ENCODE data around the gene PLOD3. TPM values are rescaled to one million over a fixed set of nuclear protein-coding genes. Genes with fewer than 3 reads are reported as not detected.

PLOD3 gene
- total RNA-seq, 5 donors from 2014 or later (not counting 1 experiment from before 2014, with no cell fraction given) = 27.7 to 74.2 (median 58.8) TPM

DNA sequence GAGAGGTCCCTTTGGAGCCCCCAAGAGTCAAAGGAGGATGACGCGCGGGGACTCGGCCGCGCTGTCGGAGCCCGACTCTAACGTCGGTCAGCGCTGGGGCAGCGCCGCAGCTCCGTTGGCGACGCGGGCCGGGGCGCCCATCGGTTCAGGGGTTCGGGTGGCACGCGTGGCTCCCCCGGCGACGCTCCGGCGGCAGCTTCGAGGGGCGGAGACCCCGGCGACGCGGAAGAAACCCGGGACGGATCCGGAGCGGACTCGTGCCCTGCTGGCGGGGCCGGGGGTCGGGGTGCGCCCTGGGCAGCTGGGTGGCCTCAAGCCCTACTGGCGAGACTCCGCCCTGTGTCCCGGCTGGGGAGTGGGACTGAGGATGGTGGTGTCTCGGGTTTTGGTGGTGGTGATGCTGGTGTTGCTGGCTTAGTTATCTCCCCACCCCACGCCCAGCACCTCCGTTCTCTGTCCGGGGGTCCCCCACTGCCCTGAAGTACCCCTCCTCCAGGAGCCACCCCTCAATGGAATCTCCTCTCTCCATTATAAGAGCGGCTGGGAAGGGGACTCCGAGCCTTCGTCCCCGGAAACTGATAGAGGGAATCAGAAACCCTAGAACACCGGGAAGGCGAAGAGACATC, 37.1 kb downstream of the PLOD3 start, which contains the start of gene NAT16:
Gene NAT16, minus strand, starts transcription at position 164 of the 626 bp plus-strand sequence. CDS start 5,486 bp downstream, outside the sequence.
- 5% methylated on average over 46 of the region's 56 CpGs for WGBS (ENCODE audit: insufficient coverage)
- POLR2A ChIA-PET = no interaction called here
- Mint-ChIP-seq H3K4me3 (peak within 1 kb of the TSS in 1 of 3 donors; percentile 63), H3K4me1 (peaks cover 8 to 16% (median 15%) of the 10 kb centered on the region in 3 donors), H3K36me3 (no peaks in the 10 kb centered on the region), H3K27me3 (peaks cover 60 to 61% of the 10 kb centered on the region in 2 donors), H3K9me3 (no peaks in the 10 kb centered on the region), H3K27ac (peak within 1 kb of the TSS in 1 of 2 donors; percentile 63)
- Histone ChIP-seq H3K4me1 (ENCODE audit: control insufficient read depth in 1 of 2, extremely low read depth in 1 of 2, insufficient read depth in 2 of 2, low read length in 2 of 2) (peaks cover 2 to 10% of the 10 kb centered on the region in 2 experiments), H3K36me3 (ENCODE audit: control insufficient read depth in 2 of 2, extremely low read depth in 1 of 2, insufficient read depth in 1 of 2, low read length in 1 of 2) (no peaks in the 10 kb centered on the region), H3K27me3 (replicated peaks in 1 of 2; ENCODE audit: control insufficient read depth in 2 of 2, extremely low read depth in 1 of 2, insufficient read depth in 2 of 2, low read length in 1 of 2) (peaks cover 4 to 78% of the 10 kb centered on the region in 2 experiments), H3K9me3 (no peaks in the 10 kb centered on the region), H3K4me3 (ENCODE audit: control insufficient read depth in 1 of 2, extremely low read depth in 1 of 2, low read length in 1 of 2) (no peak within 1 kb of the TSS), H3K27ac (ENCODE audit: low read length) (no peak within 1 kb of the TSS)
- DNase-seq = no peak
- peak in 2 of 4 experiments; percentile 16 to 24 for ATAC-seq (replicated peaks in 1 of 4)
- CTCF ChIA-PET = interaction anchor here in 1 of 2 donors (0.7 kb wide), 1 partner anchor 181 kb away, joined by 4 read pairs; no protein-coding TSS in a partner anchor

DNA sequence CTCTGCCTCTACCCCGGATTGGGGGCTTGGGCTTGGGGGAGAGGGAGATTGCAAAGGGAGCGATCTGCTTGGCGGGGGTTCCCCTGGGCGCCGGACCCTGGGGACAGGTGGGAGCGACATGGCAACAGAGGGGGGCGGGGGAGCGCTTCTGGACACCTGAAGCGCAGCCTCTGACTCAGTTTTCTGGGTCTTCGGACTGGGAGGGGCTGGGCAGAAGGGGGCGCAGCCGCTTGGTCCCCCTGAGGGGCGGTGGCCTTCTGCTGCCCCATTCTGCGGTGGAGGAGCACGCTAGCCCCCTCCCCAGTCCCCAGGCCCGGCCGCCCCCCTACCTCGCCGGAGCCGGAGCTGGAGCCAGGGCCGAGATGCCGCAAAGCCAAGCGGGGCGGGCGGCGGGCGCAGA, 37.7 kb downstream of the PLOD3 start:
- Histone ChIP-seq H3K9me3 (no peaks in the 10 kb centered on the region), H3K4me1 (ENCODE audit: control insufficient read depth in 1 of 2, extremely low read depth in 1 of 2, insufficient read depth in 2 of 2, low read length in 2 of 2) (peaks cover 2 to 10% of the 10 kb centered on the region in 2 experiments), H3K27me3 (replicated peaks in 1 of 2; ENCODE audit: control insufficient read depth in 2 of 2, extremely low read depth in 1 of 2, insufficient read depth in 2 of 2, low read length in 1 of 2) (peaks cover 0 to 81% of the 10 kb centered on the region in 2 experiments), H3K4me3 (ENCODE audit: control insufficient read depth in 1 of 2, extremely low read depth in 1 of 2, low read length in 1 of 2) (no peak overlapping the region), H3K27ac (ENCODE audit: low read length) (no peak overlapping the region), H3K36me3 (ENCODE audit: control insufficient read depth in 2 of 2, extremely low read depth in 1 of 2, insufficient read depth in 1 of 2, low read length in 1 of 2) (no peaks in the 10 kb centered on the region)
- H3K4me1 Mint-ChIP-seq = peaks cover 8 to 20% (median 18%) of the 10 kb centered on the region in 3 donors
- H3K27ac Mint-ChIP-seq = no peak overlapping the region
- H3K27me3 Mint-ChIP-seq = peaks cover 60 to 64% of the 10 kb centered on the region in 2 donors
- WGBS (ENCODE audit: insufficient coverage) = 6% methylated on average over 25 of the region's 27 CpGs
- ChIA-PET CTCF (interaction anchor here in 1 of 2 donors (0.7 kb wide), 1 partner anchor 182 kb away, joined by 4 read pairs; no protein-coding TSS in a partner anchor), POLR2A (no interaction called here)
- no peaks in the 10 kb centered on the region for H3K9me3 Mint-ChIP-seq
- H3K36me3 Mint-ChIP-seq = no peaks in the 10 kb centered on the region
- no peak for ATAC-seq (replicated peaks in 1 of 4)
- peak overlapping the region in 1 of 3 donors; percentile 63 for H3K4me3 Mint-ChIP-seq
- DNase-seq = no peak

DNA sequence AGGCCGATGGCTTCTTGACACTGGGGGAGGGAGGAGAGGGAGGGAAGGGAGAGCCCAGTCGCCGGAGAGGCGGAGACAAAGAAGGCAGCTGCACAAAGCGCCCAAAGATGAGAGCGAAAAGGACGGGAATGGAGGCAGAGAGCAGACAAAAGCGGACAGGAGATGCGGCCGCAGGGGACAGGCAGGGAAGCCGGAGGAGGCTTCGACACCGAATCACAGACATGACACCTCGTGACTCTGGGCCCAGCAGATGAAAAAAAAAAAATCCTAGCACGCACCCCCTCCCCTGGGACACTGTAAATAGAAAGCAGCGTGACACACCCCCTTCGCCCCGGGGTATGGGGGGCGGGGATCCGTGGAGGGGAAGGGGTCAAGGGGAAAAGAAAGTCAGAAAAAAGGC, 38.3 kb downstream of the PLOD3 start:
- no peaks in the 10 kb centered on the region for H3K36me3 Mint-ChIP-seq
- Histone ChIP-seq H3K4me3 (ENCODE audit: control insufficient read depth in 1 of 2, extremely low read depth in 1 of 2, low read length in 1 of 2) (no peak overlapping the region), H3K9me3 (no peaks in the 10 kb centered on the region), H3K4me1 (ENCODE audit: control insufficient read depth in 1 of 2, extremely low read depth in 1 of 2, insufficient read depth in 2 of 2, low read length in 2 of 2) (peaks cover 2 to 16% of the 10 kb centered on the region in 2 experiments), H3K27ac (ENCODE audit: low read length) (no peak overlapping the region), H3K36me3 (ENCODE audit: control insufficient read depth in 2 of 2, extremely low read depth in 1 of 2, insufficient read depth in 1 of 2, low read length in 1 of 2) (no peaks in the 10 kb centered on the region), H3K27me3 (replicated peaks in 1 of 2; ENCODE audit: control insufficient read depth in 2 of 2, extremely low read depth in 1 of 2, insufficient read depth in 2 of 2, low read length in 1 of 2) (peaks cover 0 to 83% of the 10 kb centered on the region in 2 experiments)
- POLR2A ChIA-PET = no interaction called here
- H3K4me3 Mint-ChIP-seq = peak overlapping the region in 1 of 3 donors; percentile 63
- ATAC-seq (replicated peaks in 1 of 4) (no peak), DNase-seq (no peak)
- H3K4me1 Mint-ChIP-seq = peaks cover 14 to 26% (median 24%) of the 10 kb centered on the region in 3 donors
- H3K27me3 Mint-ChIP-seq = peaks cover 63 to 68% of the 10 kb centered on the region in 2 donors
- H3K9me3 Mint-ChIP-seq = no peaks in the 10 kb centered on the region
- CTCF ChIA-PET = interaction anchor here in 1 of 2 donors (0.8 kb wide), 1 partner anchor 35 kb away, joined by 3 read pairs; no protein-coding TSS in a partner anchor
- no peak overlapping the region for H3K27ac Mint-ChIP-seq
- 4% methylated on average over 9 of the region's 20 CpGs for WGBS (ENCODE audit: insufficient coverage)

GRCh38 chr7:101177644-101178043, 39.7 kb downstream of the PLOD3 start:
- Histone ChIP-seq H3K9me3 (no peaks in the 10 kb centered on the region), H3K4me3 (ENCODE audit: control insufficient read depth in 1 of 2, extremely low read depth in 1 of 2, low read length in 1 of 2) (no peak overlapping the region), H3K4me1 (ENCODE audit: control insufficient read depth in 1 of 2, extremely low read depth in 1 of 2, insufficient read depth in 2 of 2, low read length in 2 of 2) (peaks cover 4 to 30% of the 10 kb centered on the region in 2 experiments), H3K27ac (ENCODE audit: low read length) (no peak overlapping the region), H3K36me3 (ENCODE audit: control insufficient read depth in 2 of 2, extremely low read depth in 1 of 2, insufficient read depth in 1 of 2, low read length in 1 of 2) (no peaks in the 10 kb centered on the region), H3K27me3 (replicated peaks in 1 of 2; ENCODE audit: control insufficient read depth in 2 of 2, extremely low read depth in 1 of 2, insufficient read depth in 2 of 2, low read length in 1 of 2) (peaks cover 0 to 91% of the 10 kb centered on the region in 2 experiments)
- CTCF ChIA-PET = no interaction called here
- WGBS (ENCODE audit: insufficient coverage) = 40% methylated on average over 1 of the region's 2 CpGs
- H3K4me1 Mint-ChIP-seq = peaks cover 26 to 37% (median 36%) of the 10 kb centered on the region in 3 donors
- POLR2A ChIA-PET = no interaction called here
- no peak overlapping the region for H3K4me3 Mint-ChIP-seq
- no peak overlapping the region for H3K27ac Mint-ChIP-seq
- H3K9me3 Mint-ChIP-seq = no peaks in the 10 kb centered on the region
- H3K27me3 Mint-ChIP-seq = peaks cover 69 to 76% of the 10 kb centered on the region in 2 donors
- H3K36me3 Mint-ChIP-seq = no peaks in the 10 kb centered on the region
- DNase-seq = no peak
- no peak for ATAC-seq (replicated peaks in 1 of 4)

- H3K27me3 Mint-ChIP-seq = peaks cover 68 to 77% of the 10 kb centered on the region in 2 donors
Observed at GRCh38 chr7:101175664-101176063, 41.7 kb downstream of the PLOD3 start.

GRCh38 chr7:101174322-101174854, 43.0 kb downstream of the PLOD3 start:
- Mint-ChIP-seq H3K9me3 (no peaks in the 10 kb centered on the region), H3K4me1 (peaks cover 49 to 58% (median 52%) of the 10 kb centered on the region in 3 donors), H3K27ac (no peak overlapping the region), H3K4me3 (peak overlapping the region in 2 of 3 donors; percentile 9 to 74), H3K36me3 (no peaks in the 10 kb centered on the region), H3K27me3 (peaks cover 70 to 85% of the 10 kb centered on the region in 2 donors)
- Histone ChIP-seq H3K4me3 (ENCODE audit: control insufficient read depth in 1 of 2, extremely low read depth in 1 of 2, low read length in 1 of 2) (no peak overlapping the region), H3K36me3 (ENCODE audit: control insufficient read depth in 2 of 2, extremely low read depth in 1 of 2, insufficient read depth in 1 of 2, low read length in 1 of 2) (no peaks in the 10 kb centered on the region), H3K27me3 (replicated peaks in 1 of 2; ENCODE audit: control insufficient read depth in 2 of 2, extremely low read depth in 1 of 2, insufficient read depth in 2 of 2, low read length in 1 of 2) (peaks cover 7 to 94% of the 10 kb centered on the region in 2 experiments), H3K9me3 (no peaks in the 10 kb centered on the region), H3K4me1 (ENCODE audit: control insufficient read depth in 1 of 2, extremely low read depth in 1 of 2, insufficient read depth in 2 of 2, low read length in 2 of 2) (peaks cover 24 to 59% of the 10 kb centered on the region in 2 experiments), H3K27ac (ENCODE audit: low read length) (no peak overlapping the region)
- ChIA-PET CTCF (interaction anchor here in 1 of 2 donors (0.6 to 1.6 kb wide), 5 partner anchors 9 to 70 kb away, joined by 3 to 17 read pairs (median 4); partner anchors contain the start of genes FIS1 and VGF), POLR2A (no interaction called here)
- DNase-seq (no peak), ATAC-seq (replicated peaks in 1 of 4) (no peak)
- 12% methylated on average over 26 of the region's 28 CpGs for WGBS (ENCODE audit: insufficient coverage)

More at GRCh38 chr7:101175664-101176063, 41.7 kb downstream of the PLOD3 start:
- Histone ChIP-seq H3K9me3 (no peaks in the 10 kb centered on the region), H3K36me3 (ENCODE audit: control insufficient read depth in 2 of 2, extremely low read depth in 1 of 2, insufficient read depth in 1 of 2, low read length in 1 of 2) (no peaks in the 10 kb centered on the region), H3K27ac (ENCODE audit: low read length) (no peak overlapping the region), H3K4me1 (ENCODE audit: control insufficient read depth in 1 of 2, extremely low read depth in 1 of 2, insufficient read depth in 2 of 2, low read length in 2 of 2) (peaks cover 20 to 50% of the 10 kb centered on the region in 2 experiments), H3K4me3 (ENCODE audit: control insufficient read depth in 1 of 2, extremely low read depth in 1 of 2, low read length in 1 of 2) (no peak overlapping the region), H3K27me3 (replicated peaks in 1 of 2; ENCODE audit: control insufficient read depth in 2 of 2, extremely low read depth in 1 of 2, insufficient read depth in 2 of 2, low read length in 1 of 2) (peaks cover 1 to 93% of the 10 kb centered on the region in 2 experiments)
- Mint-ChIP-seq H3K4me1 (peaks cover 39 to 51% (median 44%) of the 10 kb centered on the region in 3 donors), H3K36me3 (no peaks in the 10 kb centered on the region), H3K27ac (no peak overlapping the region), H3K4me3 (peak overlapping the region in 1 of 3 donors; percentile 45), H3K9me3 (no peaks in the 10 kb centered on the region)
- no CpG with 5 or more reads among the region's 3 CpGs for WGBS (ENCODE audit: insufficient coverage)
- ChIA-PET CTCF (interaction anchor here in 1 of 2 donors (0.7 kb wide), 1 partner anchor 17 kb away, joined by 3 read pairs; no protein-coding TSS in a partner anchor), POLR2A (no interaction called here)
- no peak for ATAC-seq (replicated peaks in 1 of 4)
- no peak for DNase-seq
